Right forelimb (tissue), 1 donor: ENCODE measurements around the gene TBC1D5.

Experiments
- DNase-seq: peaks from one replicate; pipeline ENCODE4 v3.0.0-alpha.2; 2018

The TBC1D5 gene

DNA sequence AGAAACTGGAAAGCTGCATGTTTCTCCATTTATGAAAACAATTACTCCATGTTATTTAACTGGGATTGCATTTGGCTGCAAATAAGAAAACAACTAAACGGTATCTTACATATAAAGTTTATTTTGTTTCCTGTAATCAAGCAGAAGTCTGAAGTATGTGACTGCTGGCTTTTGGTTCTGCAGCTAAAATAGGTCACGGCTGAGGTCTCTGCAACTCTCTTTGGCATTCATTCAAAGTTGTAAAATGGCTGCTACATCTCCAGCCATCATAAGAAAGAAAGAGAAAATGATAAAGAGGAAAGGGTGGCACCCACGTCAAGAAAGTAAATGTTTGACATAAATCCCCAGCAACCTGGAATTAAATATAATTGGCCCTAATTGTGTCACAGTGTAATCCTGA, 406.1 kb downstream of the TBC1D5 start:
- DNase-seq = no peak

DNA sequence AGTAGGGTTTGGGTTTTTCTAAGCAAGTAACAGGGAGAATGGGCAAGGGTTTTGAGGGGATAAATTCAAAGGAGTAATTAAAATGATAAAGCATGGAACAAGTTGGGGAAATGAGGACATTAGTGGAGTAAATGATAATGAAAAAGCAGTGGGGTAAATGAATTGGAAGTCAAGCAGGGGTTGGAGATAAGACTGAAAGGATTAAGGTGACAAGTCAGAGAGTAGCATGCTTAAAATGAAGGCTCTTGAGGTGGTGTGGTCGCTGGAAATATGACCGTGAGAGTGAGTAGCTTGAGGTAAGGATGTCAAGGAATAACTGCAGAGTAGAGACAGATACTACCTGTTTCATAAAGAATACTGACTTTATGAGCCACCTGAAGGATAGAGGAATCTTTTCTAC, 408.5 kb downstream of the TBC1D5 start:
- no peak for DNase-seq

DNA sequence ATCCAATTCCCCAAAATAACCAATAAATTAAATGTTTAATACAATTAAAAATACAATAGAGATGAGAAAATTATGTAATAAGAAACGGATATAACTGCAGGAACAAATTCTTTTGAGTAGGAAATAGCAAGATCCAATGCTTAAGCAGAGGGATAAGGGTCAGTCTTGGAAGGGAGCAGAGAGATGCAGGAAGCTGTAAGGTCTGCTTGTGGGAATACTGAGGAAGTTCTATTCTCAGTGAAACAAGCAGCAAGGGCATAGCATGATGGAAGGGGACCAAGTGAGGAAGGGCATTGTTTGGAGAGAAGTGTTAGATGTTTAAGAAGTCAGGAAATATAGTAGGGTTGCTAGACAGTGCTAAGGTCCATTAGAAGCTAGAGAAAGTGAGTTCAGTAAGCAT, 409.0 kb downstream of the TBC1D5 start:
- no peak for DNase-seq

DNA sequence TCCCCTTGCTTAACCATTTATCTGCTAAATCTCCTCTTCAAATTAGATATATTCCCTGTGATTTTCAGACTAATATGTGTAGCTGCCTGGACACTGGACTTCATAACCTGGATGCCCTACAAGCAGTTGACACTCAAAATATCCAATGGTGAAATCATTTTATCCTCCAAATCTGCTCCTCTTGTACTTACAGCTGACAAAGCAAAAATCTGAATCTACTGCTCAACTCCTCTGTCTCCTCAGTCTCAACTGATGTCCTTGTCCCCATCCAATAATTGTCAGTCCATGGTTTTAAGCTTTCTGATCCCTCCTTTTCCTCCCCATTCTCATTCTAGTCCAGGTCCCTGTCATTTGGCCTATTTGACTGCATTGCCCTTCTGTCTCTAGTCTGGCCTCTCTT, 411.8 kb downstream of the TBC1D5 start:
- no peak for DNase-seq

DNA sequence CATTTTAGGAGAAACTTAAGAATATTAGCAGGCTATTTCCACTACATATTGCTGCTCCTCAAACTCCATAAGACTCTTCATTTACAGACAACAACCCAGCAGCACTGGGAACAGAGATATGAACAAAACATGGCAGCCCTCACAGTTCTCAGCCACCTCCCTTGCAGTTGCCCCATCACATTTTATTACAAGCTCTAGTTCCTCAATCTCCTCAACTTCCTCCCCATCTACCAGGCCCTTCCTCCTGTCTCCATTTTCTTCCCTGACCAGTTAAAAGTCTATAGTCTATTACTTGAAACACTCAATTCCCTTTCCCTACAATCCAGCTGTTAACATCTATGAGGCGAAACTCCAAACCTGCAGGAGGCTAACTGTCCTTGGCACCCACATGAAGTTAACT, 412.5 kb downstream of the TBC1D5 start:
- DNase-seq = no peak

DNA sequence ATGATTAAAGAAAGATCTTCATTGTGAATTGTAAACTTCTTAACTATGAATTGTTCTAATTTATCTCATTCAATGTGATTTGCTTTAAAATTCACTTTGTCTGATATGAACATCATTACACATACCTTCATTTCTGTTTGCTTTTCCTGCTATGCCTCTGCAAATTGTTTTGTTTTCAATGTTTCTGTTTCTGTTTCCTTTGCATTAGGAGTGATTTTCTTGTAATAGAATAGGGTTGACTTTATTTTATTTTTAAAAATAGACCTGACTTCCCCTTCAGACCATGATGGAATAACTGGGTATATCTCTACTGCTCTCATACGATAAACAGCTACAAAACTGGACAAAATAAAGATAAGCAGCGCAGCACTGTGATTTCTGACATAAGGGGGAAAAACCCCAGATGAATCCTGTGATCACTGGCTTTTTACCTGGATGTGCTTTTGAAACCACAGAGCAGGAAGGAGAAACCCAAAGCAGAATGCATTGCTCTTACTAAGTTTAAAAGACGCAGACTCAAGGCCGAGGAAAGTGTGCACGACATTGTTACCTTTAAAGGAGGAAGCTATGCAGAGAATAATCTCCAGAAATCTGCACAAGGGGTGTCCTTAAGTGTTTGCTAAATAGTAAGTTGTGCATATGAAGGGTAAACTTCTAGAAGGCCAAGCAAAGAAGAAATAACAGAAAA, 420.2 kb downstream of the TBC1D5 start:
- no peak for DNase-seq

DNA sequence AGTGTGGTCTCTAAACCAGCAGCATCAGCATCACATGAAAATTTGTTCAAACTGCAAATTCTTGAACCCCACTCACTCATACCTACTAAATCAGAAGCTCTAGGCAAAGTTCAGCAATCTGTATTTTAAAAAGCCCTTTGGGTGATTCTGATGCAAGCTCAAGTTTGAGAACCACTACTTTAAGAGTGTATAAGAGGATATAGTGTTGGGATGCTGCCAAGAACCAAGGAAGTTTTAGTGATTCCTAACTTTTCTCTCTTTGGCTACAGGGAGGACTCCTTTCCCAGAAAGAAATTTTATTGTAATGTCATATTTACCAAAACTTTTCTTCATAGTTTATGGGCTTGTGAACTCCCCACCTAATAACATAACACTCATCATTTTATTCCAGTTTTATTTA, 422.2 kb downstream of the TBC1D5 start:
- no peak for DNase-seq

DNA sequence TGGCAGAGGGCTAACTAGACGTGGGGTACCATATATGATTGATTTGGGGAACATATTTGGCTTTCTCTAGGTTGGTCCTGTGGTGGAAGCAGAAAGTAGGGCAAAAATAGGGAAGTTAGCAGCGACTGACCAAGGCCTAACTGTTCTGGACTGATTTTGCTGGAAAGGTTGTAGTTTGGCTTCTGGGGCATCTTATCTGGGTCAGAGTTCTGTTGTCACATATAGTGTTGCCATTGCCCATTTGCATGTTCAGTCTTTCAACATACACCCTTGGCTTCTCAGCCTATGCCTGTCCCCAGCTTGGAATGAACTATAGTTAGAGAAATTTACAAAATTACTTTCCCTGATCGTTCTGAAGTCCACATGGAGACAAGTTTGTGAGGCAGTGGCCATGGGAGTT, 426.5 kb downstream of the TBC1D5 start:
- no peak for DNase-seq

DNA sequence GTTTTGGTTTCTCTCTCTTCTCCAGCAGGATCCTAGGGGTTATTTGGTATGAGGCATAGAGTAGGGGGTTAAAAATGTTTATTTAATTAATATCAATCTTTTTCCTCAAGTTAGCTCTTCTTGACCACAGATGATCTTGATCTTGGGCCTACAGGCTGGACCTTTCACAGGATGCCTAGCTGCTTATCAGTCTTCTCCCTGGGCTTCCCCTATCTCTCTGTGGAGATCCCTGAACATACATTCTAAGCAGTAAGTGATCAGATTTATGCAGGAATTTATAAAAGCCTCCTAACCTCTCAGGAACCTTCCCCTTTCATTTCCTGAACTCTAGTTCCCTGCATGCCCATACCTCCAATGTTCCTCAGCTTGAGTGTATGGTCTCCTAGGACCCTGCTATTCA, 428.3 kb downstream of the TBC1D5 start:
- no peak for DNase-seq

DNA sequence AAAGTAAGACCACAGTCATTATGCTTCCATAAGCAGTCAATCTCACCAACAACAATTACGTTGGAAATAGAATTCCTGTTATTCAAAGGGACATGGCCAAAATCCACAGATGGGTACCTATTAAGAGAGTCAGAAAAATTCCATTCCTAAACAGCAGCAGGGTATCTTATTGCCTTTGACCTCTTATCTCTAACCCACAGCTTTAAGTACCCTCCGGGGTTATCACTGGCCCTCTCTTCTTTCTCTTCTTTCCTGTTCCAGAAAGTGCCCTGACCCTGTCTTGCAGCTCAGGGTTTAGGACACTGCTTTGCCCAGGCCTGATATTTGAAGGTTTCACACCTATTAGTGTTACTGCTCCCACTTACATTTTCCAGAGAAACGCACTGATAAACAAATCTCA, 428.7 kb downstream of the TBC1D5 start:
- no peak for DNase-seq

DNA sequence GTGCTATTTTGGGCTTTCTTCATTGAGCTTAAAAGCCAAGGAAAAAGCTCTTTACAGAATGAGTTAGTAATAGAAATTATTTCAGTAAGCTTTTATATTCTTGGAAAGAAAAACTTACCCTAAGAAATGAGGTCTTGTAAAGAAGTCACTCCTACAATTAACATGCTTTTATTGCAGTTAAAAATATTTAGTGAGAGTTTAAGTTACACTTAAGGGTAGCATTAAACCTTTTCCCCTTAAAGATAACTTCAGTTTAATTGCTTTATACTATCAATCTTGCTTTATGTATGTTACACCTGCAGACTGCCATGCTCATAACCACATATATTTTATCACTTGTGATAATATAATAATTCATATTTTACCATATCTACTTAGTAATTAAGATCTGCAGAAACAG, 431.4 kb downstream of the TBC1D5 start:
- no peak for DNase-seq

DNA sequence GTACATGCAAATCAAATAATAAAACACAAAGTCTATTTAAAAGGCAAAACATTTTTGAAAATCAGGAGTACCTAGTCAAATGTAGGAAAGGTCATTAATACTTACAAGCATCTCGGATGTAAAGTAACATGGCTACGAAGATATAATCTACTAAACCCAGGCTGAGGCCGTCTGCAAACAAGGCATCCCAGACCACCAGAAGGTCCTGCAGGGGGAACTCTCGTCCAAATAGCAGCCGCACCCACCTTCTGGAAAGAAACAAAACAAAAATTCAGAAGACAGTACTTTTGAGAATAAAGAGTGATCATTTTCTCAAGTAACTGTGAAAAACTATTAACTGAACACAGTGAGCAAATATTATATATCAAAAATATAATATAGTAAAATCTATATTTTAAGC, 434.5 kb downstream of the TBC1D5 start:
- DNase-seq = no peak

DNA sequence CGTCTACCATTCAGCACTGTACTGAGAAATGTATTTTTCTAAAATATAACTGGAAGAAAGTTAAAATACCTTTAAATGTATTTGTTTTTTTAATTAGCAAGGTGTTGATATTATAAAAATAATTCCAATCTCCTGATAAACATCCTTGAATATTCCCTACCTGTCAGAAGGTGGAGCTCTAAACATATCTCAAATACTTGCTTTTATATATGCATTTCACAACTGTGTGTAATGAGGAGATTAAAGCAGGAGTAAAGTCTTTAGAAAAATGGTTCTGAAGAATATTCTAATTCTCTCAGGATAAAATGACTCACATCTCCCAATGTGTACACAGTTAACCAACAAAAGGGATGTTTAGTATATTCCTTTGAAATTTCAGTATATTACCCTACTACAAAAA, 434.9 kb downstream of the TBC1D5 start:
- DNase-seq = no peak

DNA sequence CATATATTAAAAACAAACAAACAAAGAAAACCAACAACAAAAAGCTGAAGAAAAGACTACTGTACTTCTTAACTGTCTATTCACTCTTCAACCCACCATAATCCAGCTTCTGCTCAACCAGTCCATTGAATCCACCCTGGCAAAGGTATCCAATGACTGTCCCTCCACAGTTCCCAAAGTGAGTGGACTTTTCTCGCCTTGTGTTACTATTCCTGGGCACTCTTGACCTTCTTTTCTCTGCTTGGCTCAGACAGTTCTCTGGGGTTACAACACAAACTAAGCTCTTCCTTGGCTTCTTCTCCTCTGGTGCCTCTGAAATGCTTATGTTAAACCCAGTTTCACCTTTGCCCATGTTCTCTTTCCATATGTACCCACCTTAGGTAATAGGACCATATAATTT, 437.5 kb downstream of the TBC1D5 start:
- no peak for DNase-seq

DNA sequence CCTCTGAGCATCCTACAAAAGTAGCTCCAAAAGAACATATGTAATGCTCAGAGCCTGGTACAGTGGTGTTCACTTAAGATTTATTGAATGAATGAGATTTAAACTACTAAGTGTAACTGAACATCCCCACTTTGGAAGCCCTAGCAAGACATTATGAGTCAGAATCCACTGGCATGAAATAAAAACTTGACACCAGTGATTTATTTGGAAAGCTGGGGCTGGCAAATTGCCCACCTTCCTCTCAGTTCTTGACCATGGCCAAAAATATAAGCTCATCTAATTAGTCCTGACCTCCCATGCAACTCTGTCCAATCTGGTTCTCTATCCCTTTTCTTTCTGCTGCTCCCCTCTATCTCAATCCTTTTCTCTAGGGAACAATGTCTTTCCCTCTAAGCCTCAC, 439.7 kb downstream of the TBC1D5 start:
- no peak for DNase-seq

DNA sequence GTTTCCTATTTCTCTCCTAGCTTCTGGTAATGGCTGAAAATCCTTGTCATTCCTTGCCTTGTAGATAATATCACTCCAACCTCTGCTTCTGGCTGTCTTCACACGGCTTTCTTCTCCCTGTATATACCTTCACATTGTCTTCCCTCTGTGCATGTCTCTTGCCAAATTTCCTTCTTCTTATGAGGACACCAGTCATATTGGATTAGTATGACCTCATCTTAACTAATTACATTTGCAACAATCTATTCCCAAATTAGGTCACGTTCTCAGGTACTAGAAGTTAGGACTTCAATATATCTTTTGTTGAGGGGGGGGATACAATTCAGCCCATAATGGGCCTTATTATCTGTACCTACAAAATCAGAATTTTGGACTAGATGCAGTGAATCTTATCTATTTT, 440.3 kb downstream of the TBC1D5 start:
- no peak for DNase-seq

DNA sequence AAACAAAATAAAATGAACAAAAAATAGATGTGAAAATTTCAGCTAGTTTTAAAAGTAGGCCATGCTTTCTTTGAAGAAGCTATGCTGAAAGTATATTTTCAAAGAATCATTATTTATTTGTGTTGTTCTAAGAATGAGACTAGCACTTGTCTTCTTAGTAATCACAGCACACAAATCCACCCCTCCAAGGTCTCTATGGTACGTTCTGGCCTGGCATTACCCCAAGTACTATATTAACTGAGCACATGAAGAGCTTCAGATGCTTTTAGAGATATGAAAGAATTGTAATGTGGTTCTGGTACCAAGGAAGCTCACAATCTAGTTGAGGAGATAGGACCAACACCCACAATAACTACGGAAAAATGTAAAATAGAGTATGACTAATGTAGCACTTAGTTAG, 441.2 kb downstream of the TBC1D5 start:
- DNase-seq = no peak

DNA sequence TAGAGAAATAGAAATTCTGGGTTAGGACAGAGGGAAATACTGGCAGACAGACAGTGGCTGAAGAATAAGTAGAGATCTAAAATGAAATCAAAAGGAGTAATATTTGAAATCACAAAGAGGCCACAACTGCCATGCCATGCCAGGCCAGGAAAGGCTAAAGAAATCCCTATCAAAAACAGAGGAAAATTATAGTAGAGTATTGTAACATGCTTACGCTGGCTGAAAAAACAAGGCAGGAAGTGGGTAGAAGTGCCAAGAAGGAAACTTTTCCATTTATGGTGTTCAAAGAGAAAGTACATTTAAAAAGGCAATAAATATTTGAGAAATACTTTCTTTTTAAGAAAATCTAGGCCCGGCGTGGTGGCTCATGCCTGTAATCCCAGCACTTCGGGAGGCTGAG, 442.0 kb downstream of the TBC1D5 start:
- DNase-seq = no peak

DNA sequence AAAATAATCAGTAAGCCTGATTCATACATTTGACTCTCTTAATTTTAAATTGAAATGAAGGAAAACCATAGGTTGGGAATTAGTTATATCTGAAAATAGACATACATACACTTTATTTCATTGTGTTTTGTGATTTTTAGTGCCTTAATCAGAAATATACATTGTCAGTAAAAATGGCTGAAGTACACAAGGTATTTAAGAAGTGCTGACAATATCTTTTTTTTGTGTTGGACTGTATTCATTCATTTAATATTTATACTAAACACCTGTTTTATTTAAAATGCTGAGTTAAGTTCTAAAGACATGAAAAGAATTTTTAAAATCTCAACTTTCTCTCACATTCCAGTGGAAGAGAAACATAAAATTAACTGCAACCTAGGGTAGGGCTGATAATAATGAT, 444.4 kb downstream of the TBC1D5 start:
- no peak for DNase-seq

DNA sequence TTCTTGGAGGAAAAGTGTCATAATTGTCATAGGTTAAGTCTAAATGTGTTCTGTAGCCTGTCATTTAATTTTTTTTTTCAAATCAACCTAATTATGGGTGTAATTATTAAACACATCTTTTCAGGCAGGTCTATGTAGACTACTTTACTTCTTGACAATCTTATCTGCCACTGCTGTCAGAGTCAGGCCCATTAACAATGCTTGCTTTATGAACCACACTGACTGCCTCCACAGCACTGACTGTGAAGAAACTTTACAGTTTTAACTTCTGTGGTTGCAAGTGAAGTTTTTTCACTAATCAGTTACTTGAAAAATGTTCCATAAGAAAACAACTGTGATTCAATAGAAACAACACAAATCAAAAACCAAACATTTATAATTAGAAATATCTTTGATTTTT, 449.9 kb downstream of the TBC1D5 start:
- no peak for DNase-seq

DNA sequence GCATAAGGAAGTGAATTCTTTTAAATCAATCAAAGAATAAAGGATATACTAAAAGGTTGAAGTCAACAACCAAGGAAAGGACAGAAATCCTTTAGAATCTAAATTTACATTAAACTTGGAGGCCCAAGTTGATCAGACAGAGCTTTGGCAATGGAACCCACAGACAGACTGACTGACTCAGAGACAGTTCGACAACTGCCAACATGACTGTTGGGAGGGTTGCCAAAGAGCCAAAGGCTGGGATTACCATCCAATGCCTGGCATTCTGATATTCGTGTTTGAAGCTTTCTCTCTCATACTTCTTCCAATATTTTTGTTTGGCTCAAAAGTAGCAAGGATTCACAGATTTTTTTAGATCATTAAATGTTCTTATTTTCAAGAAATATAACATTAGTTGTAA, 451.5 kb downstream of the TBC1D5 start:
- no peak for DNase-seq

DNA sequence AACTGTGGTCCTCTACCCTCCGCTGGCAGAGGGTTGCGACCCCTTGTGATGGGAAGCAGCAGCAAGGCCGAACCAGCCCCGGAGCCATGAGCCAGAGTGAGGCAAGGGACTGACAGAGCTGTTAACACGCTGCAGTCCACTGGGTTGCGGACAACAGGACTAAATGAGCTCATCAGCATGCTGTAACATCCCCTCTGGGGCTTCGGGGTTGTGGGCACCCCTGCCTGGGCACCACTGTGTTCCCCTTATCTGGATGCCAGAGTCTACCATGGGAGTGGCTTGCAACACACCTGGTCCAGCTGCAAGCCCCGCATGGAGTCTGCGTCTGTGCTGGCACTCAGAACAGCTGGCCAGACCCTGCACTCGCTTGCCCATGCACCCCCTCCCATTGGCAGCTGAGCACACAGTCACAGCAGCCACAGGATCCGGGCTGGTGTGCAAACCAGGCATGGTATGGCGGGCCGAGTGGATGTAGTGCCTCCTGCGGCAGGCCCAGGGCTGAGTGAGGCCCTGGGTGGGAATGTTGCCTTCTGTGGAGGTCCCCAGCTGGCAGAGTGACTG, 453.5 kb downstream of the TBC1D5 start:
- no peak for DNase-seq

DNA sequence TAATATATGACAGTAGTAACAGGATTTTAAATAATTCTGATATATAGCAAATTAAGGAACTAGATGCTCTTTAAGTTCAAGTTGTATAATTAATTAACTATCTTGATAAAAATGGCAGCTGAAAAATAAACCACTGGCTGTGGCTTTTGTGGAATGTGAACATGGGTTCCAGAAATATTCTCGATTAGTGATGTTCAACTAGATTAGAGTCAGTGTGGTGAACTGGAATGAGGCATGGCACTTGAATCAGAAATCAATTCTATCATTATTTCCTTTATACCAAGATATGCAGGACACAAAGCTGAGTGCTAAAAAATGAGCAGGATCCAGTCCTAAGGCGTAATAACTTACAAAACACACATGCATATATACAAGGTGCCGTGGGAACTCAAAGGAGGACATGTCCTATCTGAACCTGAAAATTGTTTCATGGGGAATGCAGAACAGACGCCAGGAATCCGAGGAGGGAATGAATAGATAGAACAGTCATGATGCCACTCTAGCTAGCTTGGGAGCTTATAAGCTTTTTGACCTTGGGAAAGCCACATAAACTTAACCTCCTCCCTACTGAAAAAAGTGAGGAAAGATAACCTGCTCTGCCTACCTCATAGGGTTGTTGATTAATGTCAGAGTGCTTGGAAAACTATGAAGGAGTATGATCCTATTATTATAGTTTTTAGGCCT, 455.3 kb downstream of the TBC1D5 start:
- DNase-seq = no peak

DNA sequence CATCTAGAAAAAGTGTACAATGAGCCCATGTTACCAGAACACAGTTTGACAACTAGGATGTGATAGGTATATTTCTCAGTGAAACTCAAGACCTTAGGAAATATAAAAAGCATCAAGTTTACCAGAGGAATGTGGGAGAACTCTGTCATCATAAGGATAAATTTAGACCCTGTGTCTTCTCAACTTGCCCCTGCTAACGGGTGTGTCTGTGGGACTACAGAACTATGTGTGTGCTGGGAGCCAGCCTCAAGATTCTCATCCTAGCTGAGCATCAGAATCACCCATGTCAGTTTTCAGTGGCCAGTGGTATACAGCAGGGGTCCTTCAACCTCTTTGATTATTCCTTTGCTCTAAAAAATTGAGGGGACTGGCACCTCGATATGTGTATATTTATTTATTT, 464.4 kb downstream of the TBC1D5 start:
- no peak for DNase-seq

DNA sequence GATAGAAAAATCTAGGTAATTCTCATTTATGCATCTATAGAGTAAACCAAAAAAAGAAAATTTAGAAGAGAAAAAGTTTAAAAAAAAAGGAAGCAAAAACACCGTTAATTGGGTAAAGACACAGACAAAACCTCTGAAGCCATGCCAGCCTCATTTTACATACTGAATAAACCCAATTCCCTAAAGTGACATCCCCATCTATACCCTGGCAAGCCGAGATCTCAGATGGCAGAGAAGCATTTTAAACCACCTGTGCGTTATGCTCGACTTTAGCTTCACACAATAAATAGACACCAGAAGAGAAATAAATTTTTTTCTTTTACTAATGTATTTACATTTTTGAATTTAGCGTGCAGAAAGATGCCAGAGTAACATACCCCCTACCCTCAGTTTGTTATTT, 475.6 kb downstream of the TBC1D5 start:
- DNase-seq = no peak
